Bone marrow (tissue), 2 donors: Measurements from ENCODE around the gene LRRC27.

Source experiments
- DNase-seq, 2 donors: peaks; one replicate each; lab custom pipeline; 2025; lab: John Stamatoyannopoulos, UW

LRRC27 gene

GRCh38 chr10:132390921-132391675, 59.1 kb downstream of the LRRC27 start:
- no peak for DNase-seq

DNA sequence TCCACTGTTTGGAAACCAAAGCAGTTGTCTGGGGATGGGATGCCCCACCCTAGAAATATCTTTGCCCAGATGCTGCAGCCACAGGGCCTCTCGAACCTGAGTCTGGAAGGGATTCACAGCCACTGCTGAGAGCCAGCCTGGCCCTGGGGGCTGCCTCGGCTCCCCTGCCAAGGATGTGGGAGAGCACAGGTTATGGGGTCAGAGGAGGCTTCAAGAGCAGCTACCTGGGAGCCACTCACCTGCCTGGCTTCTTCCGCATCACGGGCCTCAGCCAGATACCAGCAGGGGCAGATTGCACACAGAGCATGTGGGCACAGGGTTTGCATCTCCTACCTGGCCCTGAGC, 59.7 kb downstream of the LRRC27 start:
- no peak for DNase-seq

DNA sequence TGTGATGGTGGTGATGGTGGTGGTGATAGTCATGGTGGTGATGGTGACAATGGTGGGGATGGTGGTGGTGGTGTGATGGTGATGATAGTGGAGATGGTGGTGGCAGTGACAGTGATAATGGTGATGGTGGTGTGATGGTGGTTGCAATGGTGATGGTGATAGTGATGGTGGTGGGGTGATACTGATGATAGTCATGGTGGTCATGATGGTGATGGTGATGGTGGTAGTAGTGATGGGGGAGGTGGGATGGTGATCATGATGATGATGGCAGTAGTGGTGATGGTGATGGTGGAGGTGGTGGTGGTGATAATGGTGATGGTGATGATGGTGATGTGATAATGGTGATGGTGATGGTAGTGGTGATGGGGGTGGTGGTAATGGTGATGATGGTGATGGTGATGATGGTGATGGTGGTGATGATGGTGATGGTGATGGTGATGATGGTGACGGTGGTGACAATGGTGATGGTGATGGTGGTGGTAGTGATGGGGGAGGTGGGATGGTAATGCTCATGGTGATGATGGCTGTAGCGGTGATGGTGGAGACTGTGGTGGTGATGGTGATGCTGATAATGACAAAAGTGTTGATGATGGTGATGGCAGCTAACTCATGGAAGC, 60.3 kb downstream of the LRRC27 start:
- no peak for DNase-seq

GRCh38 chr10:132392811-132393694, 61.1 kb downstream of the LRRC27 start:
- DNase-seq = no peak

DNA sequence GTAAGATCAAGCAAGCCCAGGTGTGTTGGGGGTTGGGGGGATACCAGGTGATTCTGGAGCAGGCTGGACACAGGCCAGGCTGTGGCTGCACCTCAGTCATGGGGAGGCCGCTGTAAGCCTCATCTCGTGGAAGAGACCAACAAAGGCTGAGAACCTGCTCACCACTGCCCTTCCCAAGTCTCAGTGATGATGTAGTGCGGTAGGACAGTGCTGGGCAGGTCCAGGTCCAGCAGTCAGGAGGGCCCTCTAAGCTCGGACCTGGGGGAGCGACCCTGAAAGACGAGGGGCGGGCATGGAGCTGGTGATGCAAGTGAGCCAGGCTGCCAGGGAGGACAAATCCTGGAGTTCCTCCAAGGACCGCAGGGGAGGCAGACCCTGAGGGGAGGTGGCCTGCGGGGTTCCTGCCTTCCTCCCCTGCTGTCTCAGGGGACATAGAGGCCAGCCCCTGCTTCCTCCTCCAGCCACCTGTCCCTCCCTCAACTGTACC, 61.7 kb downstream of the LRRC27 start:
- DNase-seq = no peak

- DNase-seq = no peak
These were observed 62.3 kb downstream of the LRRC27 start for GRCh38 chr10:132394201-132394811.

GRCh38 chr10:132394936-132395703, 63.1 kb downstream of the LRRC27 start:
- DNase-seq = no peak

DNA sequence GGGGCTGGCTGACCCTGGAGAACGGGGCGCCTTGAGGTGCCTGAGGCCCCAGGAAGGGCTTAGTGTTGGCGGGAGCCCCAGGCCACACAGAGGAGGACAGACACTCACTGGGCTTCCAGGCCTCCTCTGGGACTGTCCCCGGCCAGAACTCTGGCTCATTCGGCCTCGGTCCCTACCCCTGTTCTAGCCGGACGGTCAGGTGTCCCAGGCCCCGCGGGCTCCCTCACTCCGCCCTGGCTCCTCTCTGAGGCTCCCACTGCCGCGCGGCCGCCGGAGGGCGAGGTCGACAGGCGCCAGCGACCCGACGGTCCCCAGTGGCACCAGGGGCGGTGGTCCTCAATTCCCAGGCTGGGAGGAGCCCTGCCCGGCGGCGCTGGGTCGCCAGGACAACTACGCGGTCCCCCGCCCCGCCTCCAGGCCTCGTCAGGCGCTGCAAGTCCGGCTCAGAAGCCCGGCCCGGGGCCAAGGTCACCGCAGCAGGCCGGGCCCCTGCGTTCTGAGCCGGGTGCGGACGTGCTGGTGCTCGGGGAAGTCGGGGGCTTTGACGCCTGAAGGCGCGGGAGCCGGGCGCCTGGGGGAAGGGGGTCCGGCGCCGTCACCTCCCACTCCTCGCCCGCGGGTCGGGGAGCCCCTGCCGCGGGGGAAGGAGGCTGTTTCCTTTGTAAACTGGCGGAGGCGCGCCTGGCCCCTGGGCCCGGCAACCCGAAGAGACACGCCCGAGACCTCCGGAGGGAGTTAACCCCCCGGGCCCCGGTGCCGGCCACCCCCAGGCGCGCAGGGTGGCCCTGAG, 63.9 kb downstream of the LRRC27 start:
- DNase-seq = no peak

- DNase-seq = peak in 1 of 2 donors; percentile 36
These were observed 64.6 kb downstream of the LRRC27 start for GRCh38 chr10:132396494-132397035.

GRCh38 chr10:132397036-132397541, 65.1 kb downstream of the LRRC27 start, which contains the start of gene PWWP2B:
TSS of gene PWWP2B (plus strand) at chr10:132397200. CDS start at chr10:132397227, 27 bp downstream.
- no peak for DNase-seq

- DNase-seq = peak in 1 of 2 donors; percentile 39
These were observed 65.9 kb downstream of the LRRC27 start for GRCh38 chr10:132397671-132398565.

GRCh38 chr10:132398566-132398991, 66.6 kb downstream of the LRRC27 start:
- DNase-seq = no peak

- DNase-seq = no peak
These were observed 67.4 kb downstream of the LRRC27 start for GRCh38 chr10:132399117-132400035.

DNA sequence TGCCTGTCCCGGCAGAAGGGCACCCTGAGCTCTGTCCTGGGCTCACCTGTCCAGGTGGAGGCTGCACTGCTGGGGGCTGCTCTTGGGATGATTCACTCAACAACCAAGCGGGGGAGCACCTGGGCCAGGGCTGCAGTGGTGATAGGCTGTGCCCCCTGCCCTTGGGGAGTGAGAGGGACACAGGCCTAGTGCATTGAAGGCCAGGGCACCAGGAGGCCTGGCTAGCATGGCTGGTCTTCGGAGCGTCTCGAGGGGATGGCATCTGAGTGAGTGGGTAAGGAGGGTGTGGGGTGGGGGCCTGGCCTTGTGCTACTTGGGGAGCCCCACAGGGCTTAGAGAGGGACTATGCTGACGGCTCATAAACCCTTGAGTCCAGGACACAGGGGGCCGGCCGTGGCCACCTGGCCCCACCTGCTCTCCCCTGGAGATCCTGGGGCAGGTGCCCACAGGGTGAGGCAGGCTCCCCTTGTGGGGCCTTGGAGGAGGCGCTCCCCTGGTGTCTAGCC, 68.1 kb downstream of the LRRC27 start:
- no peak for DNase-seq

GRCh38 chr10:132400547-132401151, 68.7 kb downstream of the LRRC27 start:
- no peak for DNase-seq

GRCh38 chr10:132401401-132402118, 69.6 kb downstream of the LRRC27 start:
- no peak for DNase-seq
